NCI-H2227 (cell line): Measurements from ENCODE around the gene ARL13B.
"Not testable (repeated sequence)": the region's sequence is repeated elsewhere in the genome, so short reads cannot be mapped to it uniquely, and the experiment has no call there.

ENCODE experiments used
- DNase-seq: peaks from one replicate; lab custom pipeline; 2025; ENCODE audit not compliant: unreplicated experiment; lab: John Stamatoyannopoulos, UW

The ARL13B gene

DNA sequence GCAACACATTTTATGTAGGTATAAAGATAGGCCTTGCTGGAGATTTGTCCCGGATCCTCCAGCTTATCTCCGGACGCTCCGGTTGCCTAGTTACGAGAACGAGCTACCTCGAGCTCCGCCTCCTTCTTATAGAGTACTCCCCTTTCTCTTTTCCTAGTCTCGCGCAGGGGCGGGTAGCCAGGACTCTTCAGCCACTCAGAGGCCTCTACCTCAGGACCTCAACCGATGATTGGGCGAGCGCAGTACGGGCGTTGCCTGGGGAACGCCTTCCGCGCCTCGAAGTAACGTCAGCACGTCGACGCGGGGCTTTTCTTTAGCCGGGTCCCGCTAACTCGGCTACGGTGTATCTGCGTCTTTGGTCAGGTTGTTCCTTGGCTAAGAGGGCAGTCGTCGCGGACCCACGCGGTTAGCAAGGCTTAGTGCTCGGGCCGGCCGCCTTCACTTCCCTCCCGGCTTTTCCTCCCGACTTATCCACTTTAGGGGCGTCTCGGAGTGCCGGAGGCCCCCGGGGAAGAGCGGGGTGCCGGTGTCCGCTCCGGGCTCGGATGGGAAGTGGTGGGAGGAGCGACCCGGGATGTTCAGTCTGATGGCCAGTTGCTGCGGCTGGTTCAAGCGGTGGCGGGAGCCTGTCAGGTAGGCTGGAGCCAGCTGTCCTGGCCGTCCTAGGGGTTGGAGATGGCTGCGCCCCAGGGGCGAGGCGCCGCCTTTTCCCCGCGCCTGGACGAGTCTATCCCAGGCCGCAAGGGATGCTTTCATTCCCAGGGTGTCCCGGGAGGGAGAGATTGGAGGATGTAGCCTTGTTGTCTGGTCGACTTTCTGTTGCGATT lies at the start of gene ARL13B:
ARL13B (plus strand) TSS at position 306 of the 827 bp plus-strand sequence; CDS start at position 575, 269 bp downstream.
- peak; percentile 97 for DNase-seq

DNA sequence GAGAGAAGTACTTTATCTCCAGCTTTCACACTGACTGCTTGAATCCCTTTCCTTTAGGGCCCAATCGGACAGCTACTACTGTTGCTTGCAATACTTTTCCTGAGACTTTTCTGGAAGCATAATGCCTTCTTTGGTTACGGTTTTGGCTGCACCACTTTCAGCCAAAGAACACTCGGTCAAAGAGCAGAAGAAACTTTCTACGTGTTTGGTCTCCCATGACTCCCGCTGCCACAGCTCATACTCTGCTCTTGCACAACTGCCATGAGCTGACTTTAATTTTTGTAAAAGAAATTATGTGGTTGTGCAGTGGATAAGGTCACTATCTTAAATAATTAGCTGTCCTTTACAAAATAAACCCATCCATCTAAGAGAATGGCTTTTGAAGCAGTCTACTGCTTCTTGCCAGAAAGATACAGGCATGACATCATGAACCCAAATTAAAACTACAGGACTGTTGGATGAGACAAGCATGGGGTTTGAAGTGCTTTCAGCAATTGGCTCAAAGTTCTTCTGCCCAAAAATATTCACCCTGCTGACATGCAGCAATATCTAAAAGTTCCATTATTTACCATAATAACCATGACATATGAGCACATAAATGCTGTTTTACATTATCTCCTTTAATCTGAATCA lies 48.2 kb upstream of the ARL13B start:
- DNase-seq = no peak

DNA sequence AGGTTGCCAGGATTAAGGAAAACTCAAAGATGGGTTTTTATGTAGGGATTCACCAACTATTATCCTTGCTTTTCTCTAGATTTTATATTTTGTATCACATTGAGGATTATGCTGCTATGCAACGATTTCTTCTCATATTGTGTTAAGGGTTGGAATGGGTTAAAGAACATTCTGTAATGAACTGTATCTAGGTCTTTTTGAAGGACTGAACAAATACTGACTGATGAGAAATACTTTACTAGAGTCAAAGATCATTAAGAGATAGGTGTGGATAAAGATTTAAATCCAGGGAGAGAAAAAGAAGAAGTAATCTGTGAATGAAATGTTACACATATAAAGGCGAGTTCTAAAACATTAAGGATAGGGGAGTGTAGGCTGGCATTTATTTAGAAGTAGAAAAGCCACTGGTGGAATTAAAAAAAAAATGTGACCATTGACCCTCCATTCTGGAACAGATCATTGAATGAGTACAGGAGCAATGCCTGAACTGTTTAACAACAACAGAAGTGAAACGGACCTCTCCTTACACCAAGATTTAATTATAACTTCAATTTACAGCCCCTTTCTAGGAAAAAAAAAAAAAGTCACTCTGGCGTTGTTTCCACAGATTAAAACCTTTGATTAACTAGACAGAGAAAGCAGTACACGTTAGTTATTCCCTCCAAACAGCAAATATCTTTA lies 45.4 kb upstream of the ARL13B start:
- no peak for DNase-seq

DNA sequence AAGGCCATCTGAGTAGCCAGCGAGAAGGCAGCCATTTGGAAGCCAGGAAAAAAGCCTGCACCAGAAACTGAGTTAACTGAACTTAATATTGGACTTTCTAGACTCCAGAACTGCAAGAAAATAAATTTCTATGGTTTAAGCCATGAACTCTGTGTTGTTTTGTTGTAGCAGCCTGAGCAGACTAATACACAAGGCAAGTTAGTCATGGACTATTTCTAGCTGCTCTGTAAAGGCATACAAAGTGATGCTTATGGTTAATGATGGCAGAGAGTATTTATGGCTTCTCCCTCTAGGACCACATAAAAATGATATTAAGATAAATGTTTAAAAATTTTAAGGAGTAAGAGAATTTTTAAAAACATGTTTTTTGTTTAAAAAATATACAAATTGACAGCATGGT lies 43.4 kb upstream of the ARL13B start:
- DNase-seq = no peak

DNA sequence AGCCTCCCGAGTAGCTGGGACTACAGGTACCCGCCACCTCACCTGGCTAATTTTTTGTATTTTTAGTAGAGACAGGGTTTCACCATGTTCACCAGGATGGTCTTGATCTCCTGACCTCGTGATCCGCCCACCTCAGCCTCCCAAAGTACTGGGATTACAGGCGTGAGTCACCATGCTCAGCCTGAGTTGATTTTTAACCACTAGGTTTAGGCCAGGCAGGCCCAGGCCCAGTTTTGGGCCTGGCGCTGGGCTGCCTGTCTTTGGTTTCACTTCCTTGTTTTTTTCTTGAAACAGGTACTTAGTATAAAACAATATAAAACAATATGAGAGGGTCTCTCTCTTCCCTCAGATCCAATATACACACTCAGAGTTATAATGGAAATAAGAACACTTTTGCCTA lies 42.5 kb upstream of the ARL13B start:
- not testable (repeated sequence) for DNase-seq

DNA sequence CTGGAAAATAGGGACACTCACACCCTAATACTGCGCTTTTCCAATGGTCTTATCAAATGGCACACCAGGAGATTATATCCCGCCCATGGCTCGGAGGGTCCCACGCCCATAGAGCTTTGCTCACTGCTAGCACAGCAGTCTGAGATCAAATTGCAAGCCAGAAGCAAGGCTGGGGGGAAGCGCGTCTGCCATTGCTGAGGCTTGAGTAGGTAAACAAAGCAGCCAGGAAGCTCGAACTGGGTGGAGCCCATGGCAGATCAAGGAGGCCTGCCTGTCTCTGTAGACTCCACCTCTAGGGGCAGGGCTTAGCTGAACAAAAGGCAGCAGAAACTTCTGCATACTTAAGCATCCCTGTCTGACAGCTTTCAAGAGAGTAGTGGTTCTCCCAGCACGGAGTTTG lies 30.0 kb upstream of the ARL13B start:
- DNase-seq = not testable (repeated sequence)

DNA sequence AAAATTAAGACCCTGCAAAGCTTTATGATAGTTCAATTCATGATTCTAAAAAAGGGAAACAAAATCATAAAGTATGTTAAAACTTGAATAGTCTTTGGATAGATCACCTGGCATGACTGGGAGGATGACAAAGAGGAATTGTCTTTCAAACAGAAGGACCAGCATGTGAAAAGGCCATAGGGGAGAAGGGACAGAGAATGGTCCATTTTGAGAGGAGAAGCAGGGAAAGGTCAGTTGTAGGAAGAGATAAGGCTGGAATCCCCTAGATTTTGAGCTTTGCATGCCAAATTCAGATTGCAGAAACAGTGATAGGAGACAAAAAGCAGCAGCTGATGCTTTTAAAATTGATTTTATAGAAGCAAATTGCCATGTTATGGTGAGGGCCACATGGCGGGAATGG lies 18.9 kb upstream of the ARL13B start:
- DNase-seq = no peak

DNA sequence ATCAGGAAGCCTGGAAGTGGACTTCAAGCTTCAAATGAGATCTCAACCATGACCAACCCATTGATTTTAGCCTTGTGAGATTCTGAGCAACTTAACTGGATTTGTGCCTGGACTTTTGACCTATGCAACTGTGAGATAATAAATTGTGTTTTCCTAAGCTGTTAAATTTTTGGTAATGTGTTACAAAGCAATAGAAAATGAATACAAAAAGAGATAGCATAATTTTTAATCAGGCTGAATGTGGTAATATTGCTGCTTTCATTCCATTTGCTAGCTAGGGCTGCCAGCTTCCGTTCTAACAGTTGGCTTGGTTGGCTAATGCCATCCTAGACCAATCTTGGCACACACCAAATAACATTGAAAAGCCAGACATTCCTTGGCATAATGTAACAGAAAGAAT lies 18.5 kb upstream of the ARL13B start:
- DNase-seq = no peak

DNA sequence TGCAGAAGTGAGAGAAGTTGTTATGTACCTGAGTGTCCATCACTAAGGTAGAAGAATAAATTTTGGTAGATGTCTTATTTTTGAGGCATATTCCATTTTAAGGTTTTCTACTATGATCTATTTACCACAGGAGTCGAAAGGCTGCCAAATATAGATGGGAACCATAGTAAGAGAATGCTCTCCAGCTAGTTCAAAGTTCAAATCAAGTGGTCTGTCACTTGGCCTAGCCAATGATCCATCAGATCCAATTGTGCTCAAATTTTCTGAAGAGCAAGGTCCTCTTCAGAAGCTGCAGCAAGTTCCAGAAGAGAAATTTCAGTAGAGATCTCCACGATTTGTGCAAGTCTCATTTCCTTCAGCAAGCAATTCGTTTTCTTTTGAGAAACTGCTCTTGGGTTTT lies 17.2 kb upstream of the ARL13B start:
- DNase-seq = no peak

DNA sequence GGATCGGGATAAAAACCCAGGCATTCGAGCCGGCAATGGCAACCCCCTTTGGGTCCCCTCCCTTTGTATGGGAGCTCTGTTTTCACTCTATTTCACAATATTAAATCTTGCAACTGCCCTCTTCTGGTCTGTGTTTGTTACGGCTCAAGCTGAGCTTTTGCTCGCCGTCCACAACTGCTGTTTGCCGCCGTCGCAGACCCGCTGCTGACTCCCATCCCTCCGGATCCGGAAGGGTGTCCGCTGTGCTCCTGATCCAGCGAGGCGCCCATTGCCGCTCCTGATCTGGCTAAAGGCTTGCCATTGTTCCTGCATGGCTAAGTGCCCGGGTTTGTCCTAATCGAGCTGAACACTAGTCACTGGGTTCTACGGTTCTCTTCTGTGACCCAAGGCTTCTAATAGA lies 14.8 kb upstream of the ARL13B start:
- DNase-seq = not testable (repeated sequence)

DNA sequence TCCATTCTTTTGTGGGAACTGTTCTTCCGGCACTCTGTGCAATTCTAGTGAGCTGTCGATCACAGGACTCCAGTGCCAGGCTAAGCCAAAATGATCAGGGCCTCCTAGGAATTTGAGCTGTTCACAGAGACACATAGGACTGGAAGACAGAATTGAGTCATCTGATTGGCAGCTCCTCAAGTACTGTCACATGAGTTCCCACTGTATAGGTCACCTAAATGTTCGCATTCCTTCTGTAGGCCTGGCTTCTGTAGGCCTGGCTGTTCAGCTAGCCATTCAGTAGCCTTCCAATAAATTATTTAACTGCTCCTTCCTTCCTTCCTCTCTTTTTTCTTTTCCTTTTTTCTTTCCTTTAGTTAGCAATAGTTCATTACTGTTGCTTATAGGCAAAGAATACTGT lies 10.5 kb upstream of the ARL13B start:
- no peak for DNase-seq

DNA sequence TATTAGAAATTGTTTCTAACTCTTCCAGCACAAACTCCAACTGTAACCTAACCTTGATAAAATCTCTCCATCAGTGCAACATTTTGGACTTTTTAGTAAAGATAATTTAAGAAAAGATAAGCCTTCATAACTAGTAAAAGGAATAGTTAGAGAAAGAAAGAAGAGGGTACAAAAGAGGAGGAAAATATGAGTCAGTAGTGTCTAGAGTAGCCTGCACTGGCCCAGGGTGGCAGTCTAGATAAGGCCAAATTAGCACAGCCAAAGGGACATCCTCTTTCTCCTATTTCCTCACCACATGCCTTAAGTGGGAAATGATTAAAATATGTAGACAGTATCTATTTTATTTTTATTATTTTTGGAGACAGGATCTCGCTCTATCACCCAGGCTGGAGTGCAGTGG lies 10.0 kb upstream of the ARL13B start:
- DNase-seq = no peak

DNA sequence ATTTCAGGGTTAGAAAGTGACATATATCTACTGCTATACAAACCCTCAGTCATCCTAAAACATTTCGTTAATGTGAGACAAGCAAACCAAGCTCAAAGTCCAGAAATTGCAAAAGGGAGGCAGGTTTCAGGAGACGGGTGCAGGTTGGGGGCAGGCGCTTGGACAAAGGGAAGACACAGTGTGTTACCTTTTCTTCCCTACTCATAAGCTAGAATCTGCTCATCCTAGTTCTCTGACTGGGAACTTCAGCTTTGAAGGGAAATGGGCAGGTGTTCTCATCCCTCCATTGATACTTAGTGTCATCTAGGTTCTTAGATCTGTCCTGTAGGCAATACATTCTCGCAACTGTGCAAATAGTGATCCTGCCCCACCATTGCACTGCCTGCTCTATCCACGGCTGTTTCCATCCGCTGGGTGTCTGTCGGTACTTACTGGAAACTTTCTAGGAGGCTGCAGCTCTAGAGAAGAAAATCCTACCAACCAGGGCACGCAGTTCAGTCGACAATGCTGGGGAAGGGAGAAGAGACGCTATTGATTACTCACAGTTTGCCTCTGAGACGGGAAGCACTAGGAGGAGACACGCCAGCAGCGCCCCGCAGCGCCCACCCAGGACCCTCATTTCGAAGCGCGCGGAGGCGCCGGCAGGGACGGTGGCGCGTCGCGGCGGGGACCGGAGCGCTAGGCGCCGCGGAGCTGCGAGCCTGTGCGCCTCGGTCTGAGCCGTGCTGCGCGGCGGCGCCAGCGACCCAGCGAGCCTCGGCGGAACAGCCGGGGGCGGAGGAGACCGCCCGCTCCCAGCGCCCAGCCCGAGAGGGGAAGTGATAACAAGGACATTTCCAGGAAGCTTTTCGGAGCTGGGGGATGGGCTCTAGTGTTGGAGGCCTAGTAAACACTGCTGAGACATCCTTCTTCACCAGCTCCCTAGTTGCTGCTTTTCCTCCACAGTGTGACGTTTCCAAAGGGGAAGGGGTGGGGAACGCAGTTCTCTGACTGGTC lies 6.5 kb upstream of the ARL13B start, which contains the start of gene PROS1:
PROS1 (minus strand) TSS at position 766 of the 996 bp plus-strand sequence; CDS start at position 619, 147 bp downstream.
- peak; percentile 83 for DNase-seq

DNA sequence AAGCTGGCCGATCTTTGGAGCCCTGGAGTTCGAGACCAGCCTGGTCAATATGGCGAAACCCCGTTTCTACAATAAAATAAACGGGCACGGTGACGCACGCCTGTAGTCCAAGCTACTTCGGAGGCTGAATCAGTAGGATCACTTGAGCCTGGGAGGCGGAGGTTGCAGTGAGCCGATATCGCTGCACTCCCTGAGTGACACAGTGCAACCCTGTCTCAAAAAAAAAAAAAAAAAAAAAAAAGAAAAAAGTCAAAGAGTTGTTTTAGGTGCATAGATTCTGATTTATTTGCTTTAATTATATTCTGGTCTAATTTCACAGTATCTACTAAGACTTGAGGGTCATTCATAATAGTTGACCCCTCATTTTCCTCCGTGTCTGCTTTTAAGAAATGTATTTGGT lies 1.7 kb downstream of the ARL13B start:
- DNase-seq = peak; percentile 14

DNA sequence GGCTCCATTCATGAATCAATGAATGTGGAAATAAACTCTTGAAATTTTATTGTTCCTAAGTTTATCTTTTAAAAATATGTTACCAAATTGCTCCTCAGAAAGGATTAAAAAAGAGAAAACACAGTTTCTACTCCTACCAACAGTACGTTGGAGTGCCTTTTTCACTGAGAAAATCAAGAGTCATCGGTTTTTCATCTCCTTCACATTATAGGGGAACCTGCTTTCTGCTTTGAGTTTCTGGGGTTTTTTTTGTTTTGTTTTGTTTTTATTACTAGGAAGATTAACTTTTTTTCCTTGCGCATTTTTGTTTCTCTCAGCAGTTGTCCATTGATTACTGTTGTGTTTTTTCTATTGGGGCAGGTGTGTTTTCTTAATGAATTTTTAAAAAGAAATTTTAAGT lies 3.5 kb downstream of the ARL13B start:
- no peak for DNase-seq

DNA sequence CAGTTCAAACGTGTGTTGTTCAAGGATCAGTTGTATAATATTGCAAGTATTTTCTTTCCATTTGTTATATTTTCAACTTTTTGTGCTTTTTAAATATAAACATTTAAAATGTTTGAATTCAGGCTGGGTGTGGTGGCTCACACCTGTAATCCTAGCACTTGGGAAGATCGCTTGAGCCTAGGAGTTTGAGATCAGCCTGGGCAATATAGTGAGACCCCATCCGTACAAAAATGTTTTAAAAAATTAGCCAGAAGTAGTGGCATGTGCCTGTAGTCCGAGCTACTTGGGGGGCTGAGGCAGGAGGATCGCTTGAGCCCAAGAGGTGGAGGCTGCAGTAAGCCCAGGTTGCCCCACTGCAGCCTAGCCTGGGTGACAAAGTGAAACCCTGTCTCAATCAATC lies 4.7 kb downstream of the ARL13B start:
- no peak for DNase-seq

DNA sequence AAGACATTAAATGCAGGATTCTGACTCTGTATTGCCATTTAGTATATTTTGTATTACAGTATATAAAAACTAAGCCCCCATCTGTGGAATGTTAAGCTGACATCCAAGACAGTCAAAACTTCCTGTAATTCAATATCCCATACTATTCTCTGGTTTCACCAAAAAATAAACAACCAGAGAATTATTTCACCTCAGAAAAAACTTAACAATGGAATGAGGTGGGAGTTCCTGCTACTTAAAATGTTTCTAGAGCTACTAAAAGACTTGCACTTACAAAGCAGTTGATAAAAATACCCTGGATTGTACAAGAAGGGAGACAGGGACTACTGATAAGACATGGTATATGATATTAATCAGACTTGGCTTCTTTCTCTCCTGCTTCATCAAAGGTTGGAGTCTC lies 8.3 kb downstream of the ARL13B start:
- no peak for DNase-seq

DNA sequence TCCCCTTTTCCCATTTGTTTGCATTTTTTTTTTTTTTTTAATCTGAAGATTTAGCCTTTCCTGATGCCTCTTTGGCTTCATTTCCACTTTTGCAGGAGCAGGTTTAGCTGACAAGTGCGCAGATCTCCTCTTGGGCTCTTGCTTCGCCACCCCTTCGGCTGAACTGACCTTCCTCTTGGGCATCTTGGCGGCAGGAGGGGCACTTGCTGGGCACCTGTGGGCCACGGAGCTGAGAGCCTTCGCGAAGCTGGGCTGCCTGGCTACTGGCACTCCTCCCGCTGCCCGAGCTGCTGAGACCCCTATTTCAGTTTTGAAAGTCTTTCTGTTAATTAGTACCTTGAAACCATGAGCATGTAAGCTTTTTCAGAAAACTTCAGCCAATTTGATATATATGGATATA lies 8.8 kb downstream of the ARL13B start:
- no peak for DNase-seq

DNA sequence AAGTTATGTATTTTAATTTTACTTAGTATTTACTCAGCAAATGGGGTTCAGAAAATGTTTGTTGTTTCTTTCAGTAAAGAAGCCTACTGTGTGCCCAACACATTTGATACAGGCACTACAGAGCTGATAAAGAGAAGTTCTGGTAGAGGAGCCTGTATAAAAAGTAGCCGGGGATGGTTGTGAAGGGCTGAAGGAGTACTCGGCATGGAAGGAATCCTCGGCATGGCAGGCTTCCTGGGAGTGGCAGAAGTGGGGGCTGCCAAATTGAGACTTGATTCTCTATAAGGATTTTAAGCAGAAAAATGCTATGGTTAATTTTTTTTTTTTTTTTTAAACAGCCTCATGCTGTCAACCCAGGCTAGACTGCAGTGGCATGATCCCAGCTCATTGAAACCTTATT lies 9.3 kb downstream of the ARL13B start:
- no peak for DNase-seq

DNA sequence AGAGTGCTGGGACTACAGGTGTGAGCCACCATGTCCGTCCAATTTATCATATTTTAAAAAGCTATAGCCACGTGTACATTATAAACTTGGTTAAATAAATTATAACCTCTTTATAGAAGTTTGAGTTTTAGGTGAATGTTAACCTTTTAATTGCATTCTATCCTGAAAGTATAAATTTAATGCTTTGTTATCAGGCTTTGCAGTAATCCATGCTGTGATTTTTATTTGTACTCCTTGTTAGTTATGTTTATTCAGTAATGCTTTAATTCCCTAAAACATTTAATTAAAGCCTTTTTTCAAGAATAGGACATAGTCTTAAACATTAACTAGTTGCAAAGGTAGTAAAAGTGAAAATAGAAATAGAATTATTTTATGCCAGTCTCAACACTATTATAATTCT lies 11.7 kb downstream of the ARL13B start:
- no peak for DNase-seq

DNA sequence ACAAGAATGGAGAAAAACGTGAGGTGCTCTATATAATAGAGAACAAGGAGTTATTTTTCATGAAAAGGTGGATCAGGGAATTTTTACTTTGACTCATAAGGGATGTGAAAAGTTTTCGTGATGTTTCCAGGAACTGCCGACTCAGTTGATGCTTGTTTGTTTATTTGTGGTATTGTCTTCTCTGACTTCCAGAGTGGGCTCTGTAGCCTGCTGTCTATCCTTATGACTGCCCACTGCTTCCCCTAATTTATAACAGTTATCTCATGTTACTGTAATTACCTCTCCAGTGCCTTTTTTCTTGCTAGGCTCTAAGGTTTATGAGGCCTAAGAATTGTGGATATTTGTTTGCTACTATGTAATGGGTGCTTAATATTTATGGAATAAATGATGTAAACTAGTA lies 12.3 kb downstream of the ARL13B start:
- no peak for DNase-seq
